ENCODE results near the gene EPB41L1.

The EPB41L1 gene

DNA sequence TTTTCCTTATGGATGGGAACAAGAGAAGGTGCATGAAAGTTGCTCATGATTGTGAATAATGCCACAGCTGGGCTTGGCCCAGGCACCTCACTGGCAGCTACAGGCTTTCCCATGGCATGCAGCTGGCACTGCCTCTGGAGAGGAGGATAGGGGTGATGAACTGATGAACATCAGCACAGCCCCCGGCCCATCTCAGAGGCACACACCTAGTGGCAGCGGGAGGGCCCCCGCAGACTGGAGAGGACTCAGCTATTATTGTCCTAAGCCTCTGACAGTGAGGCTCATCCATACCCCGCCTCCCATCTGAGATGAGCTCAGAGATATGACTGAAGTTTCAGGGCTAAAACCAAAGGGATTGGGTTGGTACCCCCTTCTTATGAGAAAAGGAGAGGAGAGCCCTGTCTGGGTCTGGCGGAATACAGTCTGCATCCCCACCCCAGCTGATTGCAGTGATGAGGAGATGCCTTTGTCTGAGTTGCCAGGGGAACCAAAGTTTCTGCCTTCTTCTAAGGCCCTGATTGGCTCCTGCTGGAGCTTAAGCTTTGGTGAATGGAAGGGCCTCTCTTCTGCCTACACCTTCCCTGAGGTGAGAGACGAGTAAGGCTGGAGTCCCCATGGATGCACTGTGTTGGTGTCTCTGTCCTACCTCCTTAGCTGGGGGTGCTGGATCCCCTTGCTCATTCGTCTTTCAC is 27.6 kb upstream of the EPB41L1 start:
- H3K27ac ChIP-seq (ENCODE audit: low read depth, low read length): no peak overlapping the region
- DNase-seq: peak; percentile 79
- no peak overlapping the region for H3K9ac ChIP-seq (ENCODE audit: low read length)
- no peaks in the 10 kb centered on the region for H3K79me1 ChIP-seq (ENCODE audit: low read length)
- no peak overlapping the region for H3K4me3 ChIP-seq (ENCODE audit: low read length)
- H3K4me2 ChIP-seq (ENCODE audit: low read length): no peak overlapping the region
- H2BK15ac ChIP-seq (replicated peaks; ENCODE audit: low read depth): no peak overlapping the region
- H4K8ac ChIP-seq (ENCODE audit: low read depth, low read length): no peak overlapping the region
- no peak overlapping the region for H4K5ac ChIP-seq (ENCODE audit: low read length)
- no peaks in the 10 kb centered on the region for H3K27me3 ChIP-seq (ENCODE audit: insufficient read depth, low read length, poor library complexity)
- H2BK120ac ChIP-seq (ENCODE audit: low read depth, low read length): no peak overlapping the region
- no peaks in the 10 kb centered on the region for H3K36me3 ChIP-seq (ENCODE audit: control insufficient read depth, insufficient read depth, low read length)
- no peak overlapping the region for H2AK5ac ChIP-seq (ENCODE audit: low read length)
- no peaks in the 10 kb centered on the region for H3K4me1 ChIP-seq (ENCODE audit: control insufficient read depth, low read depth, low read length)
- H3K23ac ChIP-seq (ENCODE audit: low read length): no peak overlapping the region
- H3K79me2 ChIP-seq (ENCODE audit: control insufficient read depth, insufficient read depth, low read length): no peaks in the 10 kb centered on the region
- no peak overlapping the region for H3K18ac ChIP-seq (ENCODE audit: low read length)
- no CpG with 5 or more reads among the region's 7 CpGs for WGBS (ENCODE audit: extremely low coverage, insufficient coverage, low lambda C conversion rate)
- H3K56ac ChIP-seq (ENCODE audit: low read length): no peak overlapping the region
- no peak overlapping the region for H3K4ac ChIP-seq (ENCODE audit: low read depth, low read length)
- H2BK5ac ChIP-seq (ENCODE audit: low read length): no peak overlapping the region

DNA sequence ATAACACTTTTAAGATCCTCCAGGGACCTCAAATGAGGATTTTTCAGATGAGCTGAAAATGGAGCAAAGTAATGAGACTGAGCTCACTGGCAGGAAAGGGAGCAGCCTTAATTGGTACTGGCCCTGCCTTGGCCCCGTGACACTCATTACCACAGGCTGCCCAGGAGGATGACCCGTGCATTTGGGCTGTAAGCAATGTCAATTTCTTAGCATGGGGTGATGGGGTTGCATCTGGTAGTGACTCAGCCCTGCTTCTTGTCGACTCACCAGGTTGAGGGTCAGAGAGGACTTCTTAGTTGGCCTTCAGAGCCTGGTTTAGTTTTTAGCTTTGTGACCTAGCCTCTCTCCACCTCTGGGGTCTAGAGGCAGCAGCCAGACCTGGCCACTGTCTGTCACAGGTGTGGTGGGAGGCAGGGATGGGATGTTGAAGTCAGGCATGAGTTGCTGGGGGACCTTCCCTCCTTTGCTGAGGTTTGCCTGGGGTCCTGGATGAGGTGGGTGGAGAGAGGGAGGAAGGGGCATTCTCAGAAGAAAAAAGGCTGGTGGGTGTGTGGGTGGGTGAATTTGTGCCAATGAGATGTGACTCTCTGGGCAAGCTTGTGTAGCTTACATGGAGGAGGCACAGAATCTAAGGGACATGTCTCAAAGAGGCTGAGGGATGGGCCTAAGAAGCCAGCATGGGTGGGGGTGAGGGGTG is 25.9 kb upstream of the EPB41L1 start:
- H3K56ac ChIP-seq (ENCODE audit: low read length): no peak overlapping the region
- H3K4ac ChIP-seq (ENCODE audit: low read depth, low read length): no peak overlapping the region
- DNase-seq: peak; percentile 72
- H3K79me1 ChIP-seq (ENCODE audit: low read length): no peaks in the 10 kb centered on the region
- WGBS (ENCODE audit: extremely low coverage, insufficient coverage, low lambda C conversion rate): no CpG with 5 or more reads among the region's 3 CpGs
- no peak overlapping the region for H2AK5ac ChIP-seq (ENCODE audit: low read length)
- no peaks in the 10 kb centered on the region for H3K36me3 ChIP-seq (ENCODE audit: control insufficient read depth, insufficient read depth, low read length)
- no peak overlapping the region for H4K5ac ChIP-seq (ENCODE audit: low read length)
- H2BK15ac ChIP-seq (replicated peaks; ENCODE audit: low read depth): no peak overlapping the region
- no peaks in the 10 kb centered on the region for H3K79me2 ChIP-seq (ENCODE audit: control insufficient read depth, insufficient read depth, low read length)
- no peak overlapping the region for H4K8ac ChIP-seq (ENCODE audit: low read depth, low read length)
- H2BK120ac ChIP-seq (ENCODE audit: low read depth, low read length): no peak overlapping the region
- H3K18ac ChIP-seq (ENCODE audit: low read length): no peak overlapping the region
- H3K27ac ChIP-seq (ENCODE audit: low read depth, low read length): no peak overlapping the region
- H3K4me1 ChIP-seq (ENCODE audit: control insufficient read depth, low read depth, low read length): no peaks in the 10 kb centered on the region
- no peak overlapping the region for H2BK5ac ChIP-seq (ENCODE audit: low read length)
- no peak overlapping the region for H3K4me2 ChIP-seq (ENCODE audit: low read length)
- H3K23ac ChIP-seq (ENCODE audit: low read length): no peak overlapping the region
- H3K9ac ChIP-seq (ENCODE audit: low read length): no peak overlapping the region
- no peak overlapping the region for H3K4me3 ChIP-seq (ENCODE audit: low read length)
- H3K27me3 ChIP-seq (ENCODE audit: insufficient read depth, low read length, poor library complexity): no peaks in the 10 kb centered on the region

DNA sequence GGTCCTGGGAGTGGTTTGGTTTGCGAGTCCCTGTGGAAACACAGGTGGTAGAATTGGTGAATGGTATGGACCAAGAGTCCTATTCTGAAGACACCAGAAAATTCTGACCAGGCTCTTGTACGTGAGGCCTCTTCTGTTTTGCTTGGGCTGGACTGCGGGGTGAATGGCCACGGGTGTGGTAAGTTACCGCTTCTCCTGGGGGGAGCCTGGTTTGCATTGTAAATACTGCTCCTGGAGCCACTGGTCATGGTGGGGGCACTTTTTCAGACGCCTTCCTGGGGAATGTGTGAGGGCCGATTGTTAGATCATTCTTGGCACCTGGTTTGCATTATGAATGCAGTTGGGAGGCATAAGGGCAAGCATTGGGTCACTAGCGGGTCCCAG is 25.4 kb upstream of the EPB41L1 start:
- Histone ChIP-seq H3K4me2 (ENCODE audit: low read length) (no peak overlapping the region), H2AK5ac (ENCODE audit: low read length) (no peak overlapping the region), H4K5ac (ENCODE audit: low read length) (no peak overlapping the region), H2BK15ac (replicated peaks; ENCODE audit: low read depth) (no peak overlapping the region), H3K4me1 (ENCODE audit: control insufficient read depth, low read depth, low read length) (no peaks in the 10 kb centered on the region), H3K18ac (ENCODE audit: low read length) (no peak overlapping the region), H3K4me3 (ENCODE audit: low read length) (no peak overlapping the region), H3K36me3 (ENCODE audit: control insufficient read depth, insufficient read depth, low read length) (no peaks in the 10 kb centered on the region), H3K27me3 (ENCODE audit: insufficient read depth, low read length, poor library complexity) (no peaks in the 10 kb centered on the region), H3K9ac (ENCODE audit: low read length) (no peak overlapping the region), H3K79me2 (ENCODE audit: control insufficient read depth, insufficient read depth, low read length) (no peaks in the 10 kb centered on the region), H2BK5ac (ENCODE audit: low read length) (no peak overlapping the region), H2BK120ac (ENCODE audit: low read depth, low read length) (no peak overlapping the region), H3K56ac (ENCODE audit: low read length) (no peak overlapping the region), H3K79me1 (ENCODE audit: low read length) (no peaks in the 10 kb centered on the region), H3K23ac (ENCODE audit: low read length) (no peak overlapping the region), H3K27ac (ENCODE audit: low read depth, low read length) (no peak overlapping the region), H3K4ac (ENCODE audit: low read depth, low read length) (no peak overlapping the region), H4K8ac (ENCODE audit: low read depth, low read length) (no peak overlapping the region)
- no peak for DNase-seq
- no CpG with 5 or more reads among the region's 8 CpGs for WGBS (ENCODE audit: extremely low coverage, insufficient coverage, low lambda C conversion rate)

DNA sequence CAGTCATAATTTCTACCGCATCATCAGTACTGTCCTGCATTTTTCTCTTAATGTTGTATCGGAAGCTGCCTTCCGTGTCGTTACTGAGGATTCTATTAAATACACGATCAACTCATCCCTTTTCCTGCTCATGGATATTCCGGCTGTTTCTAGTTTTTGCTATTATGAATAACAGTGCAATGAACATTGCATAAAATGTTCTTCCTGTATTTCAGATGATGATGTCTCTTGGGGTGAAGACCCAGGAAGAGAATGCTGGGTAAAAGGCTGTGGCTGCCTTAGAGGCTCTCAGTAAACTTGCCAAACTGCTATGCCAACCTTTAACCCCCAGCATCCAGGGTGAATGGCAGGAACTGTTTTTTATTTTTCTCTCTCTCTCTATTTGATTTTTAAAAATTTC is 24.1 kb upstream of the EPB41L1 start:
- Histone ChIP-seq H3K4me1 (ENCODE audit: control insufficient read depth, low read depth, low read length) (no peaks in the 10 kb centered on the region), H3K9ac (ENCODE audit: low read length) (no peak overlapping the region), H3K79me2 (ENCODE audit: control insufficient read depth, insufficient read depth, low read length) (no peaks in the 10 kb centered on the region), H2AK5ac (ENCODE audit: low read length) (no peak overlapping the region), H2BK5ac (ENCODE audit: low read length) (no peak overlapping the region), H3K18ac (ENCODE audit: low read length) (no peak overlapping the region), H3K27me3 (ENCODE audit: insufficient read depth, low read length, poor library complexity) (no peaks in the 10 kb centered on the region), H3K27ac (ENCODE audit: low read depth, low read length) (no peak overlapping the region), H3K4ac (ENCODE audit: low read depth, low read length) (no peak overlapping the region), H4K8ac (ENCODE audit: low read depth, low read length) (no peak overlapping the region), H4K5ac (ENCODE audit: low read length) (no peak overlapping the region), H3K4me3 (ENCODE audit: low read length) (no peak overlapping the region), H3K4me2 (ENCODE audit: low read length) (no peak overlapping the region), H3K79me1 (ENCODE audit: low read length) (no peaks in the 10 kb centered on the region), H3K56ac (ENCODE audit: low read length) (no peak overlapping the region), H3K36me3 (ENCODE audit: control insufficient read depth, insufficient read depth, low read length) (no peaks in the 10 kb centered on the region), H2BK15ac (replicated peaks; ENCODE audit: low read depth) (no peak overlapping the region), H3K23ac (ENCODE audit: low read length) (no peak overlapping the region), H2BK120ac (ENCODE audit: low read depth, low read length) (no peak overlapping the region)
- no peak for DNase-seq
- WGBS (ENCODE audit: extremely low coverage, insufficient coverage, low lambda C conversion rate): no CpG with 5 or more reads among the region's 6 CpGs

DNA sequence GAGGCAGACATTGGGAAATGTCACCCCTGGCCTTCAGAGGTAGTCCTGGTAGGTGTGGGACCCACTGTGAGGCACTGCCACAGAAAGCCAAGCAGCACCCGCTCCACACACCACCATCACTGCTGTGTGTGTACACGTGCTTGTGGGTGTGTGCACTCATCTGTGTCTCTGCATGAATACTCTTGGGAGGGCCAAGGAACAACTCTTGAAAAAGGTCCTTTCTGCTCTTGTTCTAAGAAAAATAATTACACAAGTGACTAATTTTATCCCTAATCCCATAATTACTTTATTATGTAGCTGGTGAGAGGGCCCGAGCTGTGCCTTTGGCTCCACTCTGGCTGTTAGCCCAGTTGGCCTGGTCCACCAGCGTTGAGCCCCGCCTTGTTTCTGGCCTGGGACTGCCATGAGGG is 21.7 kb upstream of the EPB41L1 start:
- no peak overlapping the region for H3K9ac ChIP-seq (ENCODE audit: low read length)
- no peak overlapping the region for H2BK120ac ChIP-seq (ENCODE audit: low read depth, low read length)
- H2AK5ac ChIP-seq (ENCODE audit: low read length): no peak overlapping the region
- no peak overlapping the region for H3K23ac ChIP-seq (ENCODE audit: low read length)
- H3K79me1 ChIP-seq (ENCODE audit: low read length): no peaks in the 10 kb centered on the region
- H3K79me2 ChIP-seq (ENCODE audit: control insufficient read depth, insufficient read depth, low read length): no peaks in the 10 kb centered on the region
- no peak for DNase-seq
- no peak overlapping the region for H3K4me2 ChIP-seq (ENCODE audit: low read length)
- H3K4ac ChIP-seq (ENCODE audit: low read depth, low read length): no peak overlapping the region
- H3K36me3 ChIP-seq (ENCODE audit: control insufficient read depth, insufficient read depth, low read length): no peaks in the 10 kb centered on the region
- no peak overlapping the region for H2BK15ac ChIP-seq (replicated peaks; ENCODE audit: low read depth)
- no peaks in the 10 kb centered on the region for H3K4me1 ChIP-seq (ENCODE audit: control insufficient read depth, low read depth, low read length)
- H4K8ac ChIP-seq (ENCODE audit: low read depth, low read length): no peak overlapping the region
- H2BK5ac ChIP-seq (ENCODE audit: low read length): no peak overlapping the region
- no peak overlapping the region for H3K56ac ChIP-seq (ENCODE audit: low read length)
- no peak overlapping the region for H3K18ac ChIP-seq (ENCODE audit: low read length)
- no peaks in the 10 kb centered on the region for H3K27me3 ChIP-seq (ENCODE audit: insufficient read depth, low read length, poor library complexity)
- H4K5ac ChIP-seq (ENCODE audit: low read length): no peak overlapping the region
- WGBS (ENCODE audit: extremely low coverage, insufficient coverage, low lambda C conversion rate): no CpG with 5 or more reads among the region's 5 CpGs
- H3K27ac ChIP-seq (ENCODE audit: low read depth, low read length): no peak overlapping the region
- no peak overlapping the region for H3K4me3 ChIP-seq (ENCODE audit: low read length)

DNA sequence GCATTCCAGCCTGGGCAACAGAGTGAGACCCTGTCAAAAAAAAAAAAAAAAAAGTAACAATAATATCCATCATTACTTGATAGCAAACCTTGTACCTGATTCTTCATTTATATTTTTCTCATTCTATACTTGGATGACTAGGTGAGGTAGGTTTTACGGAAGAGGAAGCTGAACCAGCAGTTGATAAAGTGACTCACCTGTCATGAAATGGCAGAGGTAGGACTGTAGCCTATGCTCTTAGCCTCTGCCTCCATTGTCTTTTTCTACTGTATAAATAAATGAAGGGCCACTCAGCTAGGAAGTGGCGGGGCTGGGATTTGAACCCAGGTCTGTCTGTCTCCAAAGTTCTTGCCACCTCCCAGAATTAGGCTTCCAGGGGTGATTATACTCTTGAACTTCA is 20.7 kb upstream of the EPB41L1 start:
- Histone ChIP-seq H3K27ac (ENCODE audit: low read depth, low read length) (no peak overlapping the region), H4K8ac (ENCODE audit: low read depth, low read length) (no peak overlapping the region)

More for the DNA sequence above, 20.7 kb upstream of the EPB41L1 start:
- Histone ChIP-seq H4K5ac (ENCODE audit: low read length) (no peak overlapping the region), H3K4me2 (ENCODE audit: low read length) (no peak overlapping the region), H3K79me2 (ENCODE audit: control insufficient read depth, insufficient read depth, low read length) (no peaks in the 10 kb centered on the region), H3K23ac (ENCODE audit: low read length) (no peak overlapping the region), H3K4me1 (ENCODE audit: control insufficient read depth, low read depth, low read length) (no peaks in the 10 kb centered on the region), H3K9ac (ENCODE audit: low read length) (no peak overlapping the region), H3K56ac (ENCODE audit: low read length) (no peak overlapping the region), H3K79me1 (ENCODE audit: low read length) (no peaks in the 10 kb centered on the region), H2BK5ac (ENCODE audit: low read length) (no peak overlapping the region), H2AK5ac (ENCODE audit: low read length) (no peak overlapping the region), H3K4me3 (ENCODE audit: low read length) (no peak overlapping the region), H3K18ac (ENCODE audit: low read length) (no peak overlapping the region), H2BK120ac (ENCODE audit: low read depth, low read length) (no peak overlapping the region), H2BK15ac (replicated peaks; ENCODE audit: low read depth) (no peak overlapping the region), H3K27me3 (ENCODE audit: insufficient read depth, low read length, poor library complexity) (no peaks in the 10 kb centered on the region), H3K36me3 (ENCODE audit: control insufficient read depth, insufficient read depth, low read length) (no peaks in the 10 kb centered on the region), H3K4ac (ENCODE audit: low read depth, low read length) (no peak overlapping the region)
- DNase-seq: no peak
- no CpG with 5 or more reads among the region's 2 CpGs for WGBS (ENCODE audit: extremely low coverage, insufficient coverage, low lambda C conversion rate)

Measured in mesendoderm (in vitro differentiated cells).